Muscle layer of colon (tissue), 2 donors: ENCODE measurements around the gene NR1H3.
A peak's percentile ranks its signal among the peaks of the same experiment; 100 is the strongest.

Experiments
- H3K27ac ChIP-seq: one replicate; pipeline ENCODE4 v1.7.0; 2013; ENCODE audit warnings: low read depth, mild to moderate bottlenecking, low read length, moderate library complexity
- H3K27me3 ChIP-seq, 2 donors: one replicate each; pipeline ENCODE4 v1.7.0; 2013; ENCODE audit warnings: low read length in 2 of 2, mild to moderate bottlenecking in 2 of 2; ENCODE audit not compliant: insufficient read depth in 2 of 2, control insufficient read depth in 1 of 2
- H3K36me3 ChIP-seq: one replicate; pipeline ENCODE4 v1.7.0; 2013; ENCODE audit warnings: mild to moderate bottlenecking, low read length; ENCODE audit not compliant: insufficient read depth
- H3K4me1 ChIP-seq: one replicate; pipeline ENCODE4 v1.7.0; 2013; ENCODE audit warnings: mild to moderate bottlenecking, low read length; ENCODE audit not compliant: insufficient read depth
- H3K4me3 ChIP-seq, 2 donors: one replicate each; pipeline ENCODE4 v1.7.0; 2013; ENCODE audit warnings: low read length in 2 of 2, low read depth in 1 of 2, mild to moderate bottlenecking in 1 of 2, moderate library complexity in 1 of 2
- H3K9ac ChIP-seq: one replicate; pipeline ENCODE4 v1.7.0; 2013; ENCODE audit warnings: low read length
- H3K9me3 ChIP-seq: one replicate; pipeline ENCODE4 v1.7.0; 2013; ENCODE audit warnings: mild to moderate bottlenecking, low read length
- donor health status: abdominal sarcoma.
- donor health status: Adenocarcinoma of cecum.

Gene NR1H3

DNA sequence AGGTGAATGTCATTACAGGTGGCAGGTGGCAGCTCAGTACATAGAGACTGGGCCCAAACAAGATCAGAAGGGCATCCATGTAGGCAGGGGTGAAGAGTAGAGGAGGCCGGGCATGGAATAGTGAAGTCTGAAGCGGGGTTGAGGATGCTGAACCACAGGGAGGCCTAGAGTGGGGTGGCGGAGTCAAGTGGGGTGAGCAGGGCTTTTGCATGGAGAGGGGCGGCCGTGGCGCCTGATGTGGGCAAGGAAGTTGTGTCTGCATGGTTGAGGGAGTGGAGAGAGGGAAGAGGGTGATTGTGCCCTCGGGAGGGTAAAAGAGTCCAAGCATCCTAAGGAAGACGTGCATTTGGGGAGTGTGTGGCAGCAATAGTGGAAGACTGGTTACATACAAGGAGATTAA is 28.6 kb upstream of the NR1H3 start:
- no peak overlapping the region for H3K4me3 ChIP-seq
- no peak overlapping the region for H3K9ac ChIP-seq
- H3K4me1 ChIP-seq: no peaks in the 10 kb centered on the region
- H3K27ac ChIP-seq: no peak overlapping the region
- no peaks in the 10 kb centered on the region for H3K27me3 ChIP-seq
- no peaks in the 10 kb centered on the region for H3K9me3 ChIP-seq
- peaks cover 27% of the 10 kb centered on the region for H3K36me3 ChIP-seq

DNA sequence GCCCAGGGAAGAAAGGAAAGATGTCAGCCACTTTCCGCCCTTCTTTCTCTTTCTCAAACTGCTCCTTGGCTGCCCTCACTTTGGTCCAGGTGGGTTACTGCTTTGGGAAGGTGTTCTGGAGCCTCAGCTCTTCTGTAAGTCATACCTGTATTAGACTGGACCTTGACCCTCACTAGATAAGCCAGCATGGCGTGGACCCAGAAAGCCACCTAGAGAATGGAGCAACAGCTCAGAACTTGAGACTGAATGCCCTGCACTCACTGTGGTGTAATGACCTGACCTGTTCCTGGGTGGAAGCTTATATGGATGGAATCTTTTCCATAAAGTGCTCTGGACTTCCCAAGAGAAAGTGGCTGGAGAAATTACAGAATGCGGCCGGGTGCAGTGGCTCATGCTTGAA is 24.7 kb upstream of the NR1H3 start:
- H3K27ac ChIP-seq: no peak overlapping the region
- H3K36me3 ChIP-seq: peaks cover 28% of the 10 kb centered on the region
- peaks cover 4% of the 10 kb centered on the region for H3K4me1 ChIP-seq

DNA sequence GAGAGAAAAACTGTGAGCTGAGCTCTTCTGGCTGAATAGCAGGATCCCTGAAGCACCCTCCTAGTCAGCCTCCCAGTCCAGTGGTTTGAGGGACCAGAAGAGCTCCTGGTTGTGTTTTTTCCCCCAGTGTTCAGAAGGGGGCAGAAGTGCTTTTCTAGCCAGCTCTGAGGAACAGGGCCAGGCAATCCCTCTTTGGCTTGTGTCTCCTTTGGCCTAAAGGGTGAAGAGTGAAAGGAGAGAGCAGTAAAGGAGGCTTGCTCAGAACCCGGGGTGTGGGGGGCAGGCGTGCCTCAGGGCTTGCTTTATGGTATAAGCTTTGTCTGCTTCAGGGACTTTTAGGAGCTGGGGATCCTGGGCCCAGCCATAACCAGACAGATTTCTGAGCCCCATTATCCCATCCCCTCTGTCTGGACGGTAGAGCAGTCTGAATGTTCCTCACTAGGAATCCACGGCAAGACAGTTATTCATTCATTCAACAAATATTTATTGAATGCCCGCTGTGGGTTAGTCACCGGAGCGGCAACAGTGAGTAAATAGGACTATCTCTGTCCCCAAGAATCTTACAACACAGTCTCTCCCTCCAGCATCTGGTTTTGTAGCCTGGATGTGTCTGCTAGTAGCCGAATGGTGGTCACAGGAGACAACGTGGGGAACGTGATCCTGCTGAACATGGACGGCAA is 23.7 kb upstream of the NR1H3 start:
- H3K4me3 ChIP-seq: peak overlapping the region in 1 of 2 donors; percentile 11
- peaks cover 29% of the 10 kb centered on the region for H3K36me3 ChIP-seq
- no peaks in the 10 kb centered on the region for H3K27me3 ChIP-seq
- H3K9ac ChIP-seq: no peak overlapping the region
- no peak overlapping the region for H3K27ac ChIP-seq
- no peaks in the 10 kb centered on the region for H3K9me3 ChIP-seq
- H3K4me1 ChIP-seq: peaks cover 4% of the 10 kb centered on the region

More for the DNA sequence above, 24.7 kb upstream of the NR1H3 start:
- Histone ChIP-seq H3K9ac (no peak overlapping the region), H3K4me3 (no peak overlapping the region), H3K9me3 (no peaks in the 10 kb centered on the region), H3K27me3 (no peaks in the 10 kb centered on the region)

DNA sequence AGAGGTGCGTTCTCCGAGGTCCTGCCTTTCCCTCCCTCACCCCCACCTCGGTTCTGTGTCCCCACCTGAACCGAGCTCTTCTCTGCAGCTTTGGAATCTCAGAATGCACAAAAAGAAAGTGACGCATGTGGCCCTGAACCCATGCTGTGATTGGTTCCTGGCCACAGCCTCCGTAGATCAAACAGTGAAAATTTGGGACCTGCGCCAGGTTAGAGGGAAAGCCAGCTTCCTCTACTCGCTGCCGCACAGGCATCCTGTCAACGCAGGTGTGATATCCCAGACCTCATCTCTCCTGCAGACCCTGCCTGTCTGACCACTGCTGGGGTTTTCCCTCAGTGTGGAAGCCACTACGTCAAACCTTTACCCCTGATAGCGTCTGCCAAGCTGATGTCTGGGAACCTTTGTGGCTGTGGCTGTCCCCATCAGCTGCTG is 23.1 kb upstream of the NR1H3 start:
- H3K4me1 ChIP-seq: peaks cover 4% of the 10 kb centered on the region
- H3K9me3 ChIP-seq: no peaks in the 10 kb centered on the region
- no peak overlapping the region for H3K27ac ChIP-seq
- H3K36me3 ChIP-seq: peaks cover 35% of the 10 kb centered on the region
- H3K9ac ChIP-seq: no peak overlapping the region
- H3K4me3 ChIP-seq: peak overlapping the region in 1 of 2 donors; percentile 11
- H3K27me3 ChIP-seq: no peaks in the 10 kb centered on the region

DNA sequence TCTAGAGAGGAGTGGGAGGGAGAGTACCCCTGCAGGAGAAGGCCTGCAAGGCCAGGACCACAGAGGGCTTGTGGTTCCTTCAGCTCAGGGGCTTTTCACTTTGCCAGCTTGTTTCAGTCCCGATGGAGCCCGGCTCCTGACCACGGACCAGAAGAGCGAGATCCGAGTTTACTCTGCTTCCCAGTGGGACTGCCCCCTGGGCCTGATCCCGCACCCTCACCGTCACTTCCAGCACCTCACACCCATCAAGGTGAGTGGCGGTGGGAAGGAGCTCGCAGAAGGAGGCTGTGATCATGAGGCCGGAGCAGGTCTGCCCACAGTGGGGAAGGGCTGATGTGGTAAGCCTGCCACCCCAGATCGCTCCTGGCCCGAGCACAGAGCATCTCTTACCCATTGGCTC is 22.6 kb upstream of the NR1H3 start:
- H3K27me3 ChIP-seq: no peaks in the 10 kb centered on the region
- peaks cover 40% of the 10 kb centered on the region for H3K36me3 ChIP-seq
- H3K4me3 ChIP-seq: peak overlapping the region in 1 of 2 donors; percentile 11
- no peak overlapping the region for H3K27ac ChIP-seq
- no peak overlapping the region for H3K9ac ChIP-seq
- no peaks in the 10 kb centered on the region for H3K9me3 ChIP-seq
- peaks cover 4% of the 10 kb centered on the region for H3K4me1 ChIP-seq

DNA sequence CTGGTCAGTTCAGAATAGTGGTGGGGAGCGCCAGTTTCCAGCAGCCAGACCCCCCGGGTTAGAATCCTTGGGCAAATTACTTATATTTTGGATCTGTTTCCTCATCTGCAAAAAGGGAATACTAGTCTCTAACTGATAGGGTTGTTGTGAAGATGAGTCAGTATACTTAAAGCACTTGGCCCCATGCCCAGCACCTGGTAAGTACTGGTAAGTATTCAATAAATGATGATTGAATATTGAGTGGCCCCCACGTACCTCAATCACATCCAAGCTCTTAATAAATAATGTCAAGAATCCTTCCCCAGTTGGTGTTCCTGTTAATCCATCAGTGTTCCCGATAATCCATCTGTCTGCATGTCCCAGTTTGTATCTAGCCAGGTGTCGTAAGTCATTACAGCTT is 21.3 kb upstream of the NR1H3 start:
- Histone ChIP-seq H3K9me3 (no peaks in the 10 kb centered on the region), H3K4me1 (peaks cover 4% of the 10 kb centered on the region), H3K4me3 (no peak overlapping the region), H3K27ac (no peak overlapping the region), H3K9ac (no peak overlapping the region), H3K36me3 (peaks cover 49% of the 10 kb centered on the region), H3K27me3 (no peaks in the 10 kb centered on the region)

DNA sequence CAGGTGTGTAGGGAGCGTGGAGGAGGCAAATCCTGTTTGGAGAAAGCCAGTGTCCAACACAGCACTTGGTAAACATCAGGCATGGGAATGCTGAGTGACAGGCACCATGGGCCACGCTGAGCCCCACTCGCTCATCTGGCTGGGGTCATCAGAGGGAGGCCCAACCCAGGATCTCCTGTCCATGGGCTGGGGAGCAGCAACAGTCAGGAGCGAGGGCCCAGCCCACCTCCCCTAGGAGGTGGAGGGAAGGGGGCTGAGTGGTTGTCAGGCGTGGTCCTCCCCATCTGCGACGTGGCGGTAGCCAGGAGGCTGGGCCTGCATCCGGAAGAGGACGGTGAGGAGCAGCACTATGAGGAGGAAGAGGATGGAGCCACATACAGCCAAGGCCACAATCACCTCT is 17.9 kb upstream of the NR1H3 start:
- Histone ChIP-seq H3K9ac (no peak overlapping the region), H3K36me3 (peaks cover 66% of the 10 kb centered on the region), H3K4me1 (no peaks in the 10 kb centered on the region), H3K4me3 (no peak overlapping the region), H3K9me3 (no peaks in the 10 kb centered on the region), H3K27ac (no peak overlapping the region), H3K27me3 (no peaks in the 10 kb centered on the region)

DNA sequence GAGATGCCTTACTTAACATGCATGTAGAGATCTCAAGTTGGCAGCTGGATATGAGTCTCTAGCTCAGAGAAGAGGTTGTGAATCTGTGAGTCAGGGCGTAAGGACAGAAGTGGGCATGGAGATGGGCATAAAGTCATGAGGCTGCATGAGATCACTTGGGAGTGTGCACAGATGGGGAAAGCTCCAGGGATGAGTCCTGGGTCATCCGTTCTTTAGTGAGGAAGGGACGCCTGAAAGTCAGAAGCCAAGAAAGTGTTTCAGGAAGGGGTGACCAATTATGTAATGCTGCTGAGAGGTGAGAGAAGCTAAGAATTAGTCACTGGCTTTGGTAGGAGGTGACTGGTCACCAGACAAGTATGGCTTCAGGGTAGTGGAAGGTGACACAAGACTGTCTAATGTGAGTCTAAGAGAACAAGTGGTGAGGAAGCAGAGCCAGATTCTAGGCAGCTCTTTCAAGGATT is 15.9 kb upstream of the NR1H3 start:
- no peaks in the 10 kb centered on the region for H3K9me3 ChIP-seq
- no peak overlapping the region for H3K9ac ChIP-seq
- peaks cover 73% of the 10 kb centered on the region for H3K36me3 ChIP-seq
- H3K27me3 ChIP-seq: no peaks in the 10 kb centered on the region
- peaks cover under 1% of the 10 kb centered on the region for H3K4me1 ChIP-seq
- H3K27ac ChIP-seq: no peak overlapping the region
- H3K4me3 ChIP-seq: no peak overlapping the region

DNA sequence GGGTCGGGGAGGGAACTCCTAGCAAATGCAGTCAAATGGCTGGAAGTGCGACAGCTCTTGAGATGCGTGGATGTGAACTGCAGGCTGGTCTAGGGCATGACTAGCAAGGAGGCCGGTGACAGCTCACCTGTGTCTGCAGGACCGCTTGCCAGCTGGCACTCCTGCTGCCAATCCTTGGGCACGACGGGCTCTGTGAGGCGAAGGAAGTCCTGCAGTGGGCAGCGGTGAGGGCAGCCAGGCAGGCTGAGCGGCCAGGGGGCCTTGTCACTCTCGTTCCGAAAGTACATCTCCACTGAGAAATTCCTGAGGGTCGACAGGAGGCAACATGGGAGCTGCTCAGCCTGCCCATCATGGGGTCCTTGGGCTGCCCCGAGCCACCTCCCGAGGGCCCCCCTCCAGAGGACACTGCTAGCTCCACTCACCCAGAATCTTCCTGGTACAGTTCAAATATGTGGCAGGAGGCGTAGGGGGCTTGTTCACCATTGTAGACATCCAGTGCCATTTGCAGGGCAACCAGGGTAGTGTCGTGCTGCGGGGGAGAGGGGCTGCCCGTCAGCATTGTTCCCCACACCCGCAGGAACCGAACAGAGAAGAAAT is 15.1 kb upstream of the NR1H3 start:
- Histone ChIP-seq H3K27me3 (no peaks in the 10 kb centered on the region), H3K36me3 (peaks cover 72% of the 10 kb centered on the region), H3K9me3 (no peaks in the 10 kb centered on the region), H3K27ac (no peak overlapping the region), H3K4me1 (peaks cover 9% of the 10 kb centered on the region), H3K4me3 (no peak overlapping the region), H3K9ac (no peak overlapping the region)

DNA sequence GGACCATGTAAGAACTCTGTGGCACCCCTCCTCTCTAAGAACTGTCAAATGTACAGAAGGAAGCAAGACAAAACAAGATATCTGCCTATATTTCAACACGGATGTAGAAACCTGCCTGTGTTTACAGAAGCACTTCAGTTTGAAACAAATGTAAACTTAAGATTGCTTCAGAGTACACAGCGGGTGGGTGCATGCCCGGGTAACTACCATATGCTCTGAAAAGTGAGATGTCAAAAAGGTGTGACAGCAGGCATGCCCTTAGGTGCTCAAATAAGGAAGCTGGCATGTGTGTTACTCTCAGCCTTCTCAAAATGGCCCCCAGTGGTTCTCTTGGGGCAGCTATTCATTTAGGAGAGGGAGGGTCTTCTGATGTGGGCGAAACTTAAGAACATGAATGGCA is 14.3 kb upstream of the NR1H3 start:
- H3K4me1 ChIP-seq: peaks cover 15% of the 10 kb centered on the region
- no peaks in the 10 kb centered on the region for H3K27me3 ChIP-seq
- no peak overlapping the region for H3K4me3 ChIP-seq
- H3K9ac ChIP-seq: no peak overlapping the region
- no peaks in the 10 kb centered on the region for H3K9me3 ChIP-seq
- H3K27ac ChIP-seq: no peak overlapping the region
- peaks cover 66% of the 10 kb centered on the region for H3K36me3 ChIP-seq

DNA sequence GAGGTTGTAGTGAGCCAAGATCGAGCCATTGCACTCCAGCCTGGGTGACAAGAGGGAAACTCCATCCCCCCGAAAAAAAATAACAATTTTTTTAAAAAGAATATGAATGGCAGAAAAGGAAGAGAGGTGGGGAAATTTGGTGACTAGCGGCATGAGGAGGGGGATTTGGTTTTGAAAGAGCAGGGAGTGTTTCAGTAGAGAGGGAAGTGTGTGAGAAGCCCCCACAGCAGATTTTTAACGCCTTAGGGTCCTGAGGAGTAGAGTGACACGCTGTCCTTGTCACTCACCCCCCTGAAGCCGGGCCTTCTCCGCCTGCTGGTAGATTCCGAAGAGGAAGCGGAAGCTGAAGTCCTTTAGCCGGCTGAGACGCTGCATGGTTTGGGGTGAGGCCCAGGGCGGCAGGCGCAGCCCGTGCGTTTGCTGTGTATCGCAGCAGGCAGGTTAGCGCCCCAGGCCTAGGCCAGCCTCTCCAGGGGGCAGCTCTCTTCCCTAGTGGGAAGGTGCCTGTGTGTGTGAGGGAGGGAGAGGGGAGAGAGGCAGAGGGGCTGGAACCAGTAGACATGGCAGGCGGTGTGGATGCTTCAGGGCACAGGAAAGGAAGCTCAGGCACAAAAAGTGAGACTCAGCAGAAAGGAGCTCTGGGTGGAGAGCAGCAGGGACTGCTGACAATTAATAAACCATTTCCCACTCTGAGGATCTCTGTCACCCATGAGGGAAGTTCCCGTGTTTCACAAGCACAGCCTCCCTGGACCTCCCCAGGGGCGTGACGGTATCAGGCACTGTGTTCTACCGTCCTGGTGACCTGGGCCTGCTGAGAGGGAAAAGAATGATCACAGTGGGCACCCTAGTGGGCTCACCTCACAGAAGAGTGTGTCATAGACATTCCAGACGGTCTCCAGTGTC is 13.1 kb upstream of the NR1H3 start:
- Histone ChIP-seq H3K27me3 (no peaks in the 10 kb centered on the region), H3K9ac (no peak overlapping the region), H3K27ac (no peak overlapping the region), H3K9me3 (no peaks in the 10 kb centered on the region), H3K36me3 (peaks cover 56% of the 10 kb centered on the region), H3K4me3 (no peak overlapping the region), H3K4me1 (peaks cover 20% of the 10 kb centered on the region)
